GM12801 (cell line): Measurements from ENCODE around the gene PBX3.

ENCODE experiments used
- CTCF ChIP-seq: IDR thresholded peaks from one replicate; pipeline ENCODE4 v1.5.1; 2011; ENCODE audit warnings: control low read depth; ENCODE audit not compliant: insufficient read length; ENCODE audit errors: extremely low read depth

The PBX3 gene

GRCh38 chr9:125919565-125919964, 172.4 kb downstream of the PBX3 start:
- no peak for TF ChIP-seq CTCF

GRCh38 chr9:125920402-125920801, 173.2 kb downstream of the PBX3 start:
- TF ChIP-seq CTCF, result no peak

- no peak for TF ChIP-seq CTCF
Observed at GRCh38 chr9:125922854-125923253, 175.7 kb downstream of the PBX3 start.

- TF ChIP-seq CTCF, result no peak
Observed at GRCh38 chr9:125924351-125924750, 177.2 kb downstream of the PBX3 start.

- no peak for TF ChIP-seq CTCF
Observed at GRCh38 chr9:125926936-125927335, 179.8 kb downstream of the PBX3 start.

GRCh38 chr9:125929846-125930245, 182.7 kb downstream of the PBX3 start:
- TF ChIP-seq CTCF, result no peak

- TF ChIP-seq CTCF, result no peak
Observed at GRCh38 chr9:125931211-125931610, 184.0 kb downstream of the PBX3 start.

GRCh38 chr9:125932012-125932411, 184.8 kb downstream of the PBX3 start:
- no peak for TF ChIP-seq CTCF
